GM19043 (cell line): ENCODE measurements around the gene ALPP.
"Not testable (repeated sequence)": the region's sequence is repeated elsewhere in the genome, so short reads cannot be mapped to it uniquely, and the experiment has no call there.

Experiments
- ATAC-seq: cut with Tn5 transposase; IDR thresholded peaks from one replicate; pipeline ENCODE4 v1.9.1; 2021; ENCODE audit warnings: low read depth; ENCODE audit not compliant: unreplicated experiment

The ALPP gene

GRCh38 chr2:232400256-232401015 is 21.9 kb downstream of the ALPP start:
- ATAC-seq: no peak

- ATAC-seq: no peak
Measured at GRCh38 chr2:232402518-232402917, 24.0 kb downstream of the ALPP start.

GRCh38 chr2:232405943-232406510 is 27.5 kb downstream of the ALPP start:
- no peak for ATAC-seq

- ATAC-seq: no peak
Measured at GRCh38 chr2:232406556-232407310, 28.2 kb downstream of the ALPP start, which contains the start of gene ALPG. Gene ALPG (plus strand): TSS chr2:232406844. CDS start chr2:232406895, 51 bp downstream.

- not testable (repeated sequence) for ATAC-seq
Measured at GRCh38 chr2:232407428-232408150, 29.0 kb downstream of the ALPP start.

- ATAC-seq: not testable (repeated sequence)
Measured at GRCh38 chr2:232408269-232408668, 29.7 kb downstream of the ALPP start.

GRCh38 chr2:232409617-232410016 is 31.1 kb downstream of the ALPP start:
- not testable (repeated sequence) for ATAC-seq

GRCh38 chr2:232410238-232410900 is 31.8 kb downstream of the ALPP start:
- no peak for ATAC-seq

GRCh38 chr2:232411901-232412629 is 33.5 kb downstream of the ALPP start:
- ATAC-seq: no peak

- ATAC-seq: no peak
Measured at GRCh38 chr2:232412986-232413385, 34.4 kb downstream of the ALPP start.

GRCh38 chr2:232415138-232415690 is 36.7 kb downstream of the ALPP start:
- ATAC-seq: no peak

- no peak for ATAC-seq
Measured at GRCh38 chr2:232415736-232416520, 37.4 kb downstream of the ALPP start.

- no peak for ATAC-seq
Measured at GRCh38 chr2:232416521-232417470, 38.2 kb downstream of the ALPP start.

GRCh38 chr2:232417489-232417888 is 38.9 kb downstream of the ALPP start:
- ATAC-seq: no peak

GRCh38 chr2:232418056-232418455 is 39.5 kb downstream of the ALPP start:
- ATAC-seq: no peak

- ATAC-seq: no peak
Measured at GRCh38 chr2:232418466-232419244, 40.1 kb downstream of the ALPP start.
